HepG2 (cell line): Measurements from ENCODE around the gene UAP1L1. TPM values are rescaled to one million over a fixed set of nuclear protein-coding genes. Genes with fewer than 3 reads are reported as not detected.
A peak's percentile ranks its signal among the peaks of the same experiment; 100 is the strongest.

Experiments
- ATAC-seq: fragments of 200-7000 bp; cut with Tn5 transposase; 3 replicates; pipeline ENCODE4 v1.9.1; 2020; ENCODE audit warnings: mild to moderate bottlenecking, moderate library complexity
- Bru-seq: library from RNA; stranded (reverse); fragments of 400-500 nt; gene quantifications from one replicate; lab custom pipeline; 2021; lab: Mats Ljungman, UMichigan
- BruChase-seq, 2 experiments: library from RNA; stranded (reverse); fragments of 400-500 nt; gene quantifications; one replicate each; lab custom pipeline; 2021; lab: Mats Ljungman, UMichigan
- BruUV-seq: library from RNA; stranded (reverse); fragments of 400-500 nt; replicated peaks from 2 replicates; lab custom pipeline; 2021; lab: Mats Ljungman, UMichigan
- CTCF ChIA-PET: fragments of 300-600 bp; formaldehyde crosslinking; extraction: SDS; loops from one replicate; lab custom pipeline; 2021; ENCODE audit warnings: low total read pairs, inconsistent platforms, low intra/inter-chr PET ratio; lab: Yijun Ruan, JAX
- POLR2A ChIA-PET: fragments of 350-600 bp; sonication (Branson Sonifier 250); formaldehyde crosslinking; loops from one replicate; lab custom pipeline; 2020; ENCODE audit warnings: antibody characterized with exemption, inconsistent platforms; lab: Yijun Ruan, JAX
- DNase-seq: peaks from one replicate; pipeline ENCODE4 v3.0.0-alpha.2; 2015; ENCODE audit warnings: low spot score
- FAIRE-seq: peaks from 3 replicates; lab custom pipeline; 2011; peaks lifted over from hg19 to GRCh38; lab: Jason Lieb, UNC
- H2AFZ ChIP-seq: one replicate; pipeline ENCODE4 v1.6.1; 2011; ENCODE audit warnings: low read length, inconsistent platforms
- H3K27ac ChIP-seq: fragments of 300-600 bp; 3 replicates; pipeline ENCODE4 v1.8.0; 2011; ENCODE audit warnings: mixed run types, mild to moderate bottlenecking, mixed read lengths, low read length, inconsistent platforms; ENCODE audit not compliant: insufficient read depth; ENCODE audit errors: extremely low read length
- H3K27me3 ChIP-seq, 2 experiments: fragments of 200-600 bp in 1 of 2; 2 replicates in 1 of 2; 3 replicates in 1 of 2; pipeline versions ENCODE4 v1.6.0 to v1.8.0; 2011; ENCODE audit warnings: low read length in 2 of 2, mild to moderate bottlenecking in 2 of 2, moderate library complexity in 2 of 2, inconsistent platforms in 1 of 2; ENCODE audit not compliant: insufficient read depth in 2 of 2, control insufficient read depth in 1 of 2
- H3K36me3 ChIP-seq, 2 experiments: fragments of 200-600 bp in 1 of 2; replicated peaks in 1 of 2; 2 replicates in 1 of 2; 3 replicates in 1 of 2; pipeline versions ENCODE4 v1.5.1 to v1.8.0; 2011; ENCODE audit warnings: low read length in 2 of 2, inconsistent platforms in 1 of 2; ENCODE audit not compliant: insufficient read depth in 2 of 2, control insufficient read depth in 1 of 2
- H3K4me1 ChIP-seq: 2 replicates; pipeline ENCODE4 v1.5.1; 2012; ENCODE audit warnings: low read length, inconsistent platforms; ENCODE audit not compliant: insufficient read depth
- H3K4me2 ChIP-seq: 2 replicates; pipeline ENCODE4 v1.6.0; 2011; ENCODE audit warnings: low read depth, low read length, inconsistent platforms
- H3K4me3 ChIP-seq, 3 experiments: fragments of 200-600 bp in 1 of 3; sonication (generic), shearing (Covaris generic) in 1 of 3; replicated peaks in 1 of 3; 2 replicates each; pipeline ENCODE4 v1.5.1; 2011 to 2016; ENCODE audit warnings: low read length in 3 of 3, inconsistent platforms in 2 of 3, low read depth in 2 of 3, mild to moderate bottlenecking in 2 of 3, control low read depth in 1 of 3, mixed read lengths in 1 of 3; ENCODE audit not compliant: insufficient read depth in 1 of 3
- H3K79me2 ChIP-seq: one replicate; pipeline ENCODE4 v1.6.1; 2011; ENCODE audit warnings: low read length, inconsistent platforms; ENCODE audit not compliant: insufficient read depth
- H3K9ac ChIP-seq: 2 replicates; pipeline ENCODE4 v1.6.0; 2011; ENCODE audit warnings: mild to moderate bottlenecking, low read depth, low read length, inconsistent platforms; ENCODE audit not compliant: insufficient read depth
- H3K9me3 ChIP-seq: 2 replicates; pipeline ENCODE4 v1.5.1; 2012; ENCODE audit warnings: mild to moderate bottlenecking, low read length
- H4K20me1 ChIP-seq: 2 replicates; pipeline ENCODE4 v1.6.0; 2011; ENCODE audit warnings: inconsistent platforms, mild to moderate bottlenecking, low read length, moderate library complexity; ENCODE audit not compliant: insufficient read depth
- GABPB1 ChIP-seq: IDR thresholded peaks from 2 replicates; pipeline ENCODE4 v1.6.1; 2016; ENCODE audit warnings: mild to moderate bottlenecking, missing genetic modification reagents, moderate library complexity, missing compliant biosample characterization
- GFI1 ChIP-seq: sonication (generic); formaldehyde crosslinking; IDR thresholded peaks from 2 replicates; pipeline ENCODE4 v1.5.0; 2020; ENCODE audit warnings: missing genetic modification reagents, mild to moderate bottlenecking, borderline replicate concordance
- HES4 ChIP-seq: sonication (generic); formaldehyde crosslinking; IDR thresholded peaks from 2 replicates; pipeline ENCODE4 v1.9.0; 2021; ENCODE audit warnings: mild to moderate bottlenecking, missing genetic modification reagents, borderline replicate concordance
- PRDM15 ChIP-seq: sonication (generic); formaldehyde crosslinking; IDR thresholded peaks from 2 replicates; pipeline ENCODE4 v1.4.0; 2020; ENCODE audit warnings: missing genetic modification reagents
- SAP130 ChIP-seq: IDR thresholded peaks from 2 replicates; pipeline ENCODE4 v1.6.1; 2016; ENCODE audit warnings: low read depth
- ZBTB42 ChIP-seq: sonication (generic); formaldehyde crosslinking; IDR thresholded peaks from 2 replicates; pipeline ENCODE4 v1.5.0; 2020; ENCODE audit warnings: mild to moderate bottlenecking, missing genetic modification reagents
- ZNF207 ChIP-seq: fragments of 450-650 bp; IDR thresholded peaks from 2 replicates; pipeline ENCODE4 v1.6.1; 2016; ENCODE audit warnings: antibody characterized with exemption, borderline replicate concordance
- ZNF713 ChIP-seq: sonication (generic); formaldehyde crosslinking; IDR thresholded peaks from 2 replicates; pipeline ENCODE4 v1.4.0; 2020; ENCODE audit warnings: mild to moderate bottlenecking, missing genetic modification reagents
- WGBS: methylation state at CpG from one replicate; pipeline ENCODE4 v1.1.6; 2017; ENCODE audit warnings: low lambda C conversion rate; 5-methylcytosine and 5-hydroxymethylcytosine counted together
- in situ Hi-C: cut with HindIII; loops from 2 replicates; pipeline ENCODE4 v1.10.0; 2017; ENCODE audit warnings: low pct_unique_long_range_greater_than_20kb; ENCODE audit not compliant: extremely low pct_ligation_motif_present
- intact Hi-C: fragments of 100-400 bp; cut with micrococcal nuclease; formaldehyde crosslinking; loops from one replicate; pipeline ENCODE4 v1.10.0; 2022; ENCODE audit not compliant: unreplicated experiment
- long read RNA-seq, 2 experiments: library from RNA in 1 of 2; library from polyadenylated mRNA in 1 of 2; stranded (forward) in 1 of 2; unstranded in 1 of 2; transcript quantifications; one replicate each; pipeline ENCODE4 v2.0.0, GENCODE V29; 2019 to 2022
- polyA minus RNA-seq, 3 experiments: library from RNA; depleted of rRNA, polyadenylated mRNA; stranded (reverse); fragments of >200 nt; gene quantifications; 2 replicates each; pipeline ENCODE4 v1.2.3, GENCODE V29; 2011; ENCODE audit warnings: low replicate concordance in 1 of 3
- polyA plus RNA-seq, 8 experiments: library from polyadenylated mRNA; depleted of rRNA in 3 of 8; stranded (reverse) in 7 of 8; unstranded in 1 of 8; fragments of >200 nt; fragmentation: Illumina TruSeq in 4 of 8; extraction: Trizol in 4 of 8; gene quantifications; 2 replicates each; pipeline versions ENCODE4 v1.2.1 to v1.2.3, GENCODE V29; 2011 to 2016; ENCODE audit warnings: low read depth in 4 of 8, missing spikeins in 1 of 8, mixed read lengths in 1 of 8; ENCODE audit not compliant: insufficient read depth in 1 of 8
- total RNA-seq, 5 experiments: library from RNA; depleted of rRNA; stranded (reverse); fragments of >200 nt; fragmentation: Illumina TruSeq; extraction: Trizol; gene quantifications; 2 replicates each; pipeline ENCODE4 v1.2.3, GENCODE V29; 2016; ENCODE audit warnings: low read depth in 1 of 5
- TF ChIP-seq, protein P1 (sequence below): sonication (generic); formaldehyde crosslinking; IDR thresholded peaks from 2 replicates; pipeline ENCODE4 v1.4.0; 2020; ENCODE audit warnings: mild to moderate bottlenecking, missing genetic modification reagents

Gene UAP1L1, protein sequence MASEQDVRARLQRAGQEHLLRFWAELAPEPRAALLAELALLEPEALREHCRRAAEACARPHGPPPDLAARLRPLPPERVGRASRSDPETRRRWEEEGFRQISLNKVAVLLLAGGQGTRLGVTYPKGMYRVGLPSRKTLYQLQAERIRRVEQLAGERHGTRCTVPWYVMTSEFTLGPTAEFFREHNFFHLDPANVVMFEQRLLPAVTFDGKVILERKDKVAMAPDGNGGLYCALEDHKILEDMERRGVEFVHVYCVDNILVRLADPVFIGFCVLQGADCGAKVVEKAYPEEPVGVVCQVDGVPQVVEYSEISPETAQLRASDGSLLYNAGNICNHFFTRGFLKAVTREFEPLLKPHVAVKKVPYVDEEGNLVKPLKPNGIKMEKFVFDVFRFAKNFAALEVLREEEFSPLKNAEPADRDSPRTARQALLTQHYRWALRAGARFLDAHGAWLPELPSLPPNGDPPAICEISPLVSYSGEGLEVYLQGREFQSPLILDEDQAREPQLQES
- total RNA-seq (2016; rRNA removed; fragmentation: Illumina TruSeq; extraction: Trizol) (6.2 and 6.4 TPM in 2 replicates), polyA plus RNA-seq (2011; rRNA removed) (5.4 and 6.0 TPM in 2 replicates), polyA minus RNA-seq (2011; rRNA and poly(A)+ RNA removed; ENCODE audit: low replicate concordance) (2.2 and 5.1 TPM in 2 replicates), Bru-seq, nascent RNA (percentile 63 among the genes with signal in this experiment), BruChase-seq, experiment 1, labeled RNA remaining after a 6-hour chase (percentile 84 among the genes with signal in this experiment), BruChase-seq, experiment 2, labeled RNA remaining after a 2-hour chase (percentile 80 among the genes with signal in this experiment)
- 1.7 and 1.8 TPM in 2 replicates for total RNA-seq (2016; cell fraction: cytosol; rRNA removed; fragmentation: Illumina TruSeq; extraction: Trizol; ENCODE audit: low read depth)
- 4.5 and 6.7 TPM in 2 replicates for total RNA-seq (2016; cell fraction: insoluble cytoplasmic fraction; rRNA removed; fragmentation: Illumina TruSeq; extraction: Trizol)
- total RNA-seq (2016; cell fraction: membrane; rRNA removed; fragmentation: Illumina TruSeq; extraction: Trizol): 3.0 and 3.1 TPM in 2 replicates
- total RNA-seq (2016; cell fraction: nucleus; rRNA removed; fragmentation: Illumina TruSeq; extraction: Trizol): 4.9 and 5.4 TPM in 2 replicates
- 3.8 and 4.1 TPM in 2 replicates for polyA plus RNA-seq (2011; cell fraction: cytosol; rRNA removed)
- polyA plus RNA-seq (2011; cell fraction: nucleus; rRNA removed): 43.5 and 57.7 TPM in 2 replicates
- 4.9 and 5.0 TPM in 2 replicates for polyA plus RNA-seq (2012)
- polyA plus RNA-seq (2016; cell fraction: cytosol; fragmentation: Illumina TruSeq; extraction: Trizol; ENCODE audit: low read depth): 1.1 and 1.2 TPM in 2 replicates
- 6.4 and 8.8 TPM in 2 replicates for polyA plus RNA-seq (2016; cell fraction: insoluble cytoplasmic fraction; fragmentation: Illumina TruSeq; extraction: Trizol; ENCODE audit: low read depth)
- polyA plus RNA-seq (2016; cell fraction: membrane; fragmentation: Illumina TruSeq; extraction: Trizol; ENCODE audit: low read depth): 3.0 and 3.6 TPM in 2 replicates
- 22.7 and 23.1 TPM in 2 replicates for polyA plus RNA-seq (2016; cell fraction: nucleus; fragmentation: Illumina TruSeq; extraction: Trizol; ENCODE audit: insufficient read depth, low read depth)
- 3.0 and 3.2 TPM in 2 replicates for polyA minus RNA-seq (2011; cell fraction: cytosol; rRNA and poly(A)+ RNA removed)
- 5.6 and 7.1 TPM in 2 replicates for polyA minus RNA-seq (2011; cell fraction: nucleus; rRNA and poly(A)+ RNA removed)
- long read RNA-seq, experiment 1, partial matches to known transcripts: 2 of 2 reads
- long read RNA-seq, experiment 1, other reads (novel, unspliced or antisense): 0 of 2 reads
- long read RNA-seq, experiment 2, transcript UAP1L1-202 (9 exons, 3,365 nt): major isoform, 5 of 13 reads
- long read RNA-seq, experiment 2, partial matches to known transcripts: 4 of 13 reads
- long read RNA-seq, experiment 2, other reads (novel, unspliced or antisense): 4 of 13 reads

DNA sequence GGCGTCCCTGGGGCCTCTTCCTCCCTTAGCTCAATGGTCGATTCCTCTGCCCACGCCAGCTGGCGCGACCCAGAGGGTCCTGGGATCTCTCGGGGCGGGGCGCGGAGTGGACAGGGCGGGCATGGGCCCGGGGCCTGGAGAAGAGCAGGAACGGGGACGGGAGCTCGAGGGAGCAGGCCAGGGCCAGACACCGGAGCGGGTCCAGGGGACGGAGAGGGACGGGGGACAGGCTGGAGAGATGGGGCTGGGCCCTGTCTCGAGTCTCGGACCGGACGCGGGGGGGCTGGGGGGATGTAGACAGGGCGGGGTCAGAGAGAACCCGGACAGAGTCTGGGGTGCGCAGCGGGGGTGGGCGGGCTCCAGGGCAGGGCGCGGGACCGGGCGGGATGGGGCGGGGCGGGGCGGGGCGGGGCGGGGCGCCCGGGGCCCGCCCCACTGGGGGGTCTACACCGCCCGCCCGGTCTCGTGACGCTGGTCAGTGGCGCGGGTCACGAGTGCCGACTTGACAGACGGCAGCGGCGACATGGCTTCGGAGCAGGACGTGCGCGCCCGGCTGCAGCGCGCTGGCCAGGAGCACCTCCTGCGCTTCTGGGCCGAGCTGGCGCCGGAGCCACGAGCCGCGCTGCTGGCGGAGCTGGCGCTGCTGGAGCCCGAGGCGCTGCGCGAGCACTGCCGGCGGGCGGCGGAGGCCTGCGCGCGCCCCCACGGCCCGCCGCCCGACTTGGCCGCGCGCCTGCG lies at the start of gene UAP1L1:
UAP1L1 (plus strand) TSS at position 508 of the 738 bp plus-strand sequence; CDS start at position 524, 16 bp downstream.
- Histone ChIP-seq H3K4me2 (peak within 1 kb of the TSS; percentile 83), H3K27me3 (no peaks in the 10 kb centered on the region), H3K36me3 (peaks cover 9 to 15% of the 10 kb centered on the region in 2 experiments; a peak in 4 of 5 replicates), H3K79me2 (no peaks in the 10 kb centered on the region), H4K20me1 (no peaks in the 10 kb centered on the region), H3K9me3 (no peaks in the 10 kb centered on the region), H3K9ac (peak within 1 kb of the TSS; percentile 69), H3K4me3 (peak within 1 kb of the TSS; percentile 64 to 85 (median 76); a peak in 5 of 6 replicates), H3K27ac (peak within 1 kb of the TSS; percentile 43), H3K4me1 (peaks cover 42% of the 10 kb centered on the region), H2AFZ (peak within 1 kb of the TSS; percentile 54)
- WGBS: 0% methylated on average over 4 of the region's 87 CpGs
- CTCF ChIA-PET: no interaction called here
- BruUV-seq: no TSS peak
- ATAC-seq (peak; percentile 66), DNase-seq (no peak), FAIRE-seq (no peak)
- intact Hi-C loops (no loop called here), in situ Hi-C loops (no loop called here)
- POLR2A ChIA-PET: interaction anchor here (0.5 to 2.9 kb wide), 7 partner anchors 9 to 201 kb away, joined by 3 to 30 read pairs (median 5); partner anchors contain the start of genes MAN1B1, NPDC1, TOR4A and TUBB4B
- TF ChIP-seq GFI1: no peak
- TF ChIP-seq HES4 (CRISPR knock-in tag): peak; percentile 41; the same call in 1 of the 2 replicates
- TF ChIP-seq, protein P1, sequence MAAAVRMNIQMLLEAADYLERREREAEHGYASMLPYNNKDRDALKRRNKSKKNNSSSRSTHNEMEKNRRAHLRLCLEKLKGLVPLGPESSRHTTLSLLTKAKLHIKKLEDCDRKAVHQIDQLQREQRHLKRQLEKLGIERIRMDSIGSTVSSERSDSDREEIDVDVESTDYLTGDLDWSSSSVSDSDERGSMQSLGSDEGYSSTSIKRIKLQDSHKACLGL (CRISPR knock-in tag): peak; percentile 46
- peak; percentile 33; the same call in 1 of the 2 replicates for TF ChIP-seq GABPB1
- no peak for TF ChIP-seq ZNF207
- 0 out of 2 replicates have a peak, but pooled peaks have one; percentile 51 for TF ChIP-seq ZBTB42 (CRISPR knock-in tag)
- peak; percentile 63; the same call in 1 of the 2 replicates for TF ChIP-seq PRDM15 (CRISPR knock-in tag)
- no peak for TF ChIP-seq ZNF713 (CRISPR knock-in tag)
- TF ChIP-seq SAP130 (CRISPR knock-in tag): peak; percentile 64
